GM23338 (cell line): ENCODE data around the gene DIDO1. TPM values are rescaled to one million over a fixed set of nuclear protein-coding genes. Genes with fewer than 3 reads are reported as not detected.

Experiments used
- ATAC-seq: fragments of 200-7000 bp; cut with Tn5 transposase; 3 replicates; pipeline ENCODE4 v1.9.1; 2020
- DNase-seq: peaks from one replicate; pipeline ENCODE4 v3.0.0-alpha.2; 2015; ENCODE audit warnings: low spot score
- H2AFZ ChIP-seq: fragments of 200-600 bp; sonication (generic); 2 replicates; pipeline ENCODE4 v1.8.0; 2016; ENCODE audit warnings: antibody characterized with exemption, mild to moderate bottlenecking, moderate library complexity
- H3F3A ChIP-seq: fragments of 200-600 bp; sonication (generic); replicated peaks from 2 replicates; pipeline ENCODE4 v1.8.0; 2017; ENCODE audit warnings: antibody characterized with exemption, mixed run types, low read depth
- H3K27ac ChIP-seq: fragments of 200-600 bp; sonication (generic); 2 replicates; pipeline ENCODE4 v1.6.1; 2016; ENCODE audit warnings: low read depth
- H3K27me3 ChIP-seq: fragments of 200-600 bp; sonication (generic); 2 replicates; pipeline ENCODE4 v1.8.0; 2016; ENCODE audit warnings: mild to moderate bottlenecking, mixed run types, moderate library complexity; ENCODE audit not compliant: insufficient read depth
- H3K36me3 ChIP-seq: fragments of 200-600 bp; sonication (generic); 2 replicates; pipeline ENCODE4 v1.8.0; 2016; ENCODE audit warnings: mild to moderate bottlenecking; ENCODE audit not compliant: insufficient read depth
- H3K4me1 ChIP-seq: fragments of 200-600 bp; sonication (generic); 2 replicates; pipeline ENCODE4 v1.8.0; 2016; ENCODE audit warnings: mild to moderate bottlenecking, moderate library complexity; ENCODE audit not compliant: insufficient read depth
- H3K4me2 ChIP-seq: fragments of 200-600 bp; sonication (generic); 2 replicates; pipeline ENCODE4 v1.7.1; 2017; ENCODE audit warnings: mixed run types
- H3K4me3 ChIP-seq: fragments of 200-600 bp; sonication (generic); 2 replicates; pipeline ENCODE4 v1.6.1; 2016; ENCODE audit warnings: mixed run types
- H3K79me2 ChIP-seq: fragments of 200-600 bp; sonication (generic); replicated peaks from 2 replicates; pipeline ENCODE4 v1.8.0; 2017; ENCODE audit warnings: mild to moderate bottlenecking; ENCODE audit not compliant: insufficient read depth
- H3K9me2 ChIP-seq: fragments of 200-600 bp; sonication (generic); 2 replicates; pipeline ENCODE4 v1.8.0; 2017; ENCODE audit not compliant: insufficient read depth
- H4K20me1 ChIP-seq: fragments of 200-600 bp; sonication (generic); replicated peaks from 2 replicates; pipeline ENCODE4 v1.8.0; 2017; ENCODE audit warnings: mild to moderate bottlenecking; ENCODE audit not compliant: insufficient read depth
- H3K27ac Mint-ChIP-seq: 2 replicates; pipeline ENCODE4 v1.8.0; 2020; ENCODE audit warnings: inconsistent platforms, mild to moderate bottlenecking, moderate library complexity, mixed read lengths
- H3K27me3 Mint-ChIP-seq: 3 replicates; pipeline ENCODE4 v1.8.0; 2022; ENCODE audit warnings: low read depth, mild to moderate bottlenecking, moderate library complexity, mixed read lengths, inconsistent platforms; ENCODE audit not compliant: insufficient read depth, poor library complexity
- H3K36me3 Mint-ChIP-seq: 3 replicates; pipeline ENCODE4 v1.8.0; 2021; ENCODE audit warnings: low read depth, mild to moderate bottlenecking, inconsistent platforms, moderate library complexity, mixed read lengths
- H3K4me1 Mint-ChIP-seq: 3 replicates; pipeline ENCODE4 v1.8.0; 2020; ENCODE audit warnings: mild to moderate bottlenecking, inconsistent platforms, mixed read lengths
- H3K4me3 Mint-ChIP-seq: 3 replicates; pipeline ENCODE4 v1.8.0; 2021; ENCODE audit warnings: moderate library complexity, mild to moderate bottlenecking, inconsistent platforms, mixed read lengths
- H3K9me3 Mint-ChIP-seq: 3 replicates; pipeline ENCODE4 v1.8.0; 2020; ENCODE audit warnings: moderate library complexity, mild to moderate bottlenecking, inconsistent platforms, mixed read lengths
- CREB1 ChIP-seq: fragments of 250-450 bp; sonication (Bioruptor Pico); IDR thresholded peaks from 2 replicates; pipeline ENCODE4 v1.5.0; 2020; ENCODE audit warnings: low read depth, mild to moderate bottlenecking, moderate library complexity
- EZH2 ChIP-seq: fragments of 200-600 bp; sonication (generic); IDR thresholded peaks from one replicate; pipeline ENCODE4 v1.8.0; 2017; ENCODE audit warnings: antibody characterized with exemption, mild to moderate bottlenecking, low read depth; ENCODE audit not compliant: unreplicated experiment
- NANOG ChIP-seq: IDR thresholded peaks from 2 replicates; pipeline ENCODE4 v1.6.1; 2016; ENCODE audit warnings: antibody characterized with exemption, borderline replicate concordance
- STAT1 ChIP-seq: IDR thresholded peaks from one replicate; pipeline ENCODE4 v1.6.1; 2016; ENCODE audit warnings: antibody characterized with exemption; ENCODE audit not compliant: unreplicated experiment
- ZNF114 ChIP-seq: fragments of 250-450 bp; sonication (Bioruptor Pico); IDR thresholded peaks from 2 replicates; pipeline ENCODE4 v1.5.0; 2020; ENCODE audit warnings: mild to moderate bottlenecking, moderate library complexity
- polyA plus RNA-seq: library from polyadenylated mRNA; unstranded; fragments of >200 nt; fragmentation: Nextera tagmentation; extraction: Ambion mirVana; gene quantifications from 2 replicates; pipeline ENCODE4 v1.2.1, GENCODE V29; 2016
- total RNA-seq: library from RNA; depleted of rRNA; stranded (reverse); fragments of >200 nt; shearing (Covaris generic); gene quantifications from 2 replicates; pipeline ENCODE4 v1.2.3, GENCODE V29; 2014
- TF ChIP-seq, protein P1 (sequence below): IDR thresholded peaks from one replicate; pipeline ENCODE4 v1.6.1; 2018; ENCODE audit warnings: antibody characterized with exemption; ENCODE audit not compliant: unreplicated experiment
- TF ChIP-seq, protein P2 (sequence below): fragments of 250-450 bp; sonication (Bioruptor Pico); IDR thresholded peaks from 2 replicates; pipeline ENCODE4 v1.5.0; 2020; ENCODE audit warnings: mild to moderate bottlenecking, moderate library complexity
- TF ChIP-seq, protein P3 (sequence below), 2 experiments: fragments of 200-600 bp in 1 of 2; sonication (generic) in 1 of 2; conservative IDR thresholded peaks; 2 replicates each; pipeline versions ENCODE4 v1.5.1 to v1.6.1; 2016 to 2017; ENCODE audit warnings: antibody characterized with exemption in 2 of 2, low read depth in 2 of 2, mild to moderate bottlenecking in 2 of 2, moderate library complexity in 1 of 2

Gene DIDO1
- total and polyA plus RNA-seq, 2 experiments from 2014 or later = 72.4 to 162 TPM

DNA sequence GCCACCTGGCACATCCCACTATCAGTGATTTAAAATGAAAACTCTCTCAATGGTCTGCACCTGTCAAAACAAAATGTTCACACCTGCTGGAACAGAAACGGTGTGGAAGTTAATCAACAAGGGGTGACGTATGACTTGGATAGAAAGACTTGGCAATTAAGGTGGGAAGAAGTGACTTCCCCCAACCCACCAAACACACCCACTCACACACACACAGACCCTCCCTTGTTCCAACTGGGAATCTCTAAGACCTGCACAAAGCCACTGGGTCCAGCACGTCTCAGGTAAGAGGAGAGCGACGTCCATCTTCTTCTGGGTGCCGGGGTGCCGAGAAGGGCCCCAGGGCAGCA lies 39.6 kb downstream of the DIDO1 start:
- H4K20me1 ChIP-seq = peaks cover 15% of the 10 kb centered on the region
- no peak for TF ChIP-seq NANOG
- TF ChIP-seq ZNF114 (CRISPR knock-in tag) = no peak
- H2AFZ ChIP-seq = no peak overlapping the region
- Mint-ChIP-seq H3K36me3 (peaks cover 62% of the 10 kb centered on the region), H3K27me3 (peaks cover 17% of the 10 kb centered on the region), H3K4me3 (no peak overlapping the region), H3K27ac (0 out of 2 replicates have a peak overlapping the region, but pooled peaks have one; percentile 3), H3K4me1 (peaks cover 38% of the 10 kb centered on the region), H3K9me3 (no peaks in the 10 kb centered on the region)
- H3K4me3 ChIP-seq = no peak overlapping the region
- H3F3A ChIP-seq = peaks cover 70% of the 10 kb centered on the region; the same call in 1 of the 2 replicates
- no peaks in the 10 kb centered on the region for H3K9me2 ChIP-seq
- peaks cover 49% of the 10 kb centered on the region for H3K36me3 ChIP-seq
- no peaks in the 10 kb centered on the region for H3K79me2 ChIP-seq
- ATAC-seq (no peak), DNase-seq (no peak)
- no peak overlapping the region for H3K4me2 ChIP-seq
- H3K27me3 ChIP-seq = no peaks in the 10 kb centered on the region
- peak overlapping the region; percentile 69 for H3K27ac ChIP-seq
- peaks cover 18% of the 10 kb centered on the region for H3K4me1 ChIP-seq

DNA sequence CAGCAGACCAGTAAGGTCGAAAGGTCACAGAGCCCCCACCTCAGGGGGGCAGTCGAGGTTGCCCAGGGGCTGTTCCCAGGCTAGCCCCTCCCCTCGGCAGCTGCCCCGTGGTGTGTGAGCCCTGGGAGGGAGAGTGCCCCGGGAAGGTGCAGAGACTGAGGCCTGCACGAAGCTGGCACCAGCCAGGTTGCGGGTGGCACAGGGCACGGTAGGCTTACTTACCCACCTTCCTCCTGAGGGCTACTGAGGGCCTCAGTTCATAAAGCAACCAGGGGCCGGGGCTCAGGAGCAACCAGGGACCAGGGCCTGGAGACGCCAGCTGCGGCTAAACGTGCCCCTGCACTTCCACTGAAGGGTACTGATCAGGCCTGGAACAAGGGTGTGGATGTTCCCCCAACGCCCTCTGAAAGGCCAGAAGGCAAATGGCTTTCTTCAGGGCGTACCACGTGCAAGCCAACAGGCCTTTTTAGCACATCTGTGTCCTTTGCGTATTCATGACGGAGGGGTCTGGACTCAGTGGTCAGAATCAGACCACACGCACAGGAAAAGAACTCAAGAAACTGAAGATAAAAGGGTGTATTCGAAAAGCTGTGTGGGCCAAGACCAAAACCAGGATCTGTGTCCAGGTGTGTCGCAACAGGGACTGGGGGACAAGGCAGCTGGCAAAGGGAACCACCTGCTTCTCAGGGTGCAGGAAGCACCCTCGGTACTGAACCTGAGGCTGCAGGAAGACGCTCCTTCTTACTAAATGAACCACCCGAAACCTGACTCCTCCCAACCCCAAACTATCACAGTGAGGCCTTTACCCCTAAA lies 40.2 kb downstream of the DIDO1 start:
- H3K27me3 Mint-ChIP-seq = peaks cover 17% of the 10 kb centered on the region
- H3K4me3 Mint-ChIP-seq = no peak overlapping the region; the same call in 2 of the 3 replicates
- Histone ChIP-seq H3K4me1 (peaks cover 18% of the 10 kb centered on the region), H3K79me2 (no peaks in the 10 kb centered on the region), H3K36me3 (peaks cover 44% of the 10 kb centered on the region), H3K4me2 (no peak overlapping the region), H3K27ac (peak overlapping the region; percentile 69; the same call in 1 of the 2 replicates), H3K9me2 (no peaks in the 10 kb centered on the region), H4K20me1 (peaks cover 10% of the 10 kb centered on the region), H2AFZ (no peak overlapping the region), H3K4me3 (no peak overlapping the region), H3F3A (peaks cover 66% of the 10 kb centered on the region; the same call in 1 of the 2 replicates), H3K27me3 (no peaks in the 10 kb centered on the region)
- no peaks in the 10 kb centered on the region; the same call in 2 of the 3 replicates for H3K9me3 Mint-ChIP-seq
- DNase-seq (no peak), ATAC-seq (peak; percentile 10)
- peaks cover 61% of the 10 kb centered on the region for H3K36me3 Mint-ChIP-seq
- peaks cover 42% of the 10 kb centered on the region for H3K4me1 Mint-ChIP-seq
- H3K27ac Mint-ChIP-seq = 0 out of 2 replicates have a peak overlapping the region, but pooled peaks have one; percentile 3
- TF ChIP-seq NANOG (no peak), EZH2 (no peak), STAT1 (no peak), CREB1 (no peak), ZNF114 (CRISPR knock-in tag) (no peak)
- TF ChIP-seq, protein P1, sequence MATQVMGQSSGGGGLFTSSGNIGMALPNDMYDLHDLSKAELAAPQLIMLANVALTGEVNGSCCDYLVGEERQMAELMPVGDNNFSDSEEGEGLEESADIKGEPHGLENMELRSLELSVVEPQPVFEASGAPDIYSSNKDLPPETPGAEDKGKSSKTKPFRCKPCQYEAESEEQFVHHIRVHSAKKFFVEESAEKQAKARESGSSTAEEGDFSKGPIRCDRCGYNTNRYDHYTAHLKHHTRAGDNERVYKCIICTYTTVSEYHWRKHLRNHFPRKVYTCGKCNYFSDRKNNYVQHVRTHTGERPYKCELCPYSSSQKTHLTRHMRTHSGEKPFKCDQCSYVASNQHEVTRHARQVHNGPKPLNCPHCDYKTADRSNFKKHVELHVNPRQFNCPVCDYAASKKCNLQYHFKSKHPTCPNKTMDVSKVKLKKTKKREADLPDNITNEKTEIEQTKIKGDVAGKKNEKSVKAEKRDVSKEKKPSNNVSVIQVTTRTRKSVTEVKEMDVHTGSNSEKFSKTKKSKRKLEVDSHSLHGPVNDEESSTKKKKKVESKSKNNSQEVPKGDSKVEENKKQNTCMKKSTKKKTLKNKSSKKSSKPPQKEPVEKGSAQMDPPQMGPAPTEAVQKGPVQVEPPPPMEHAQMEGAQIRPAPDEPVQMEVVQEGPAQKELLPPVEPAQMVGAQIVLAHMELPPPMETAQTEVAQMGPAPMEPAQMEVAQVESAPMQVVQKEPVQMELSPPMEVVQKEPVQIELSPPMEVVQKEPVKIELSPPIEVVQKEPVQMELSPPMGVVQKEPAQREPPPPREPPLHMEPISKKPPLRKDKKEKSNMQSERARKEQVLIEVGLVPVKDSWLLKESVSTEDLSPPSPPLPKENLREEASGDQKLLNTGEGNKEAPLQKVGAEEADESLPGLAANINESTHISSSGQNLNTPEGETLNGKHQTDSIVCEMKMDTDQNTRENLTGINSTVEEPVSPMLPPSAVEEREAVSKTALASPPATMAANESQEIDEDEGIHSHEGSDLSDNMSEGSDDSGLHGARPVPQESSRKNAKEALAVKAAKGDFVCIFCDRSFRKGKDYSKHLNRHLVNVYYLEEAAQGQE = no peak
- TF ChIP-seq, protein P2, sequence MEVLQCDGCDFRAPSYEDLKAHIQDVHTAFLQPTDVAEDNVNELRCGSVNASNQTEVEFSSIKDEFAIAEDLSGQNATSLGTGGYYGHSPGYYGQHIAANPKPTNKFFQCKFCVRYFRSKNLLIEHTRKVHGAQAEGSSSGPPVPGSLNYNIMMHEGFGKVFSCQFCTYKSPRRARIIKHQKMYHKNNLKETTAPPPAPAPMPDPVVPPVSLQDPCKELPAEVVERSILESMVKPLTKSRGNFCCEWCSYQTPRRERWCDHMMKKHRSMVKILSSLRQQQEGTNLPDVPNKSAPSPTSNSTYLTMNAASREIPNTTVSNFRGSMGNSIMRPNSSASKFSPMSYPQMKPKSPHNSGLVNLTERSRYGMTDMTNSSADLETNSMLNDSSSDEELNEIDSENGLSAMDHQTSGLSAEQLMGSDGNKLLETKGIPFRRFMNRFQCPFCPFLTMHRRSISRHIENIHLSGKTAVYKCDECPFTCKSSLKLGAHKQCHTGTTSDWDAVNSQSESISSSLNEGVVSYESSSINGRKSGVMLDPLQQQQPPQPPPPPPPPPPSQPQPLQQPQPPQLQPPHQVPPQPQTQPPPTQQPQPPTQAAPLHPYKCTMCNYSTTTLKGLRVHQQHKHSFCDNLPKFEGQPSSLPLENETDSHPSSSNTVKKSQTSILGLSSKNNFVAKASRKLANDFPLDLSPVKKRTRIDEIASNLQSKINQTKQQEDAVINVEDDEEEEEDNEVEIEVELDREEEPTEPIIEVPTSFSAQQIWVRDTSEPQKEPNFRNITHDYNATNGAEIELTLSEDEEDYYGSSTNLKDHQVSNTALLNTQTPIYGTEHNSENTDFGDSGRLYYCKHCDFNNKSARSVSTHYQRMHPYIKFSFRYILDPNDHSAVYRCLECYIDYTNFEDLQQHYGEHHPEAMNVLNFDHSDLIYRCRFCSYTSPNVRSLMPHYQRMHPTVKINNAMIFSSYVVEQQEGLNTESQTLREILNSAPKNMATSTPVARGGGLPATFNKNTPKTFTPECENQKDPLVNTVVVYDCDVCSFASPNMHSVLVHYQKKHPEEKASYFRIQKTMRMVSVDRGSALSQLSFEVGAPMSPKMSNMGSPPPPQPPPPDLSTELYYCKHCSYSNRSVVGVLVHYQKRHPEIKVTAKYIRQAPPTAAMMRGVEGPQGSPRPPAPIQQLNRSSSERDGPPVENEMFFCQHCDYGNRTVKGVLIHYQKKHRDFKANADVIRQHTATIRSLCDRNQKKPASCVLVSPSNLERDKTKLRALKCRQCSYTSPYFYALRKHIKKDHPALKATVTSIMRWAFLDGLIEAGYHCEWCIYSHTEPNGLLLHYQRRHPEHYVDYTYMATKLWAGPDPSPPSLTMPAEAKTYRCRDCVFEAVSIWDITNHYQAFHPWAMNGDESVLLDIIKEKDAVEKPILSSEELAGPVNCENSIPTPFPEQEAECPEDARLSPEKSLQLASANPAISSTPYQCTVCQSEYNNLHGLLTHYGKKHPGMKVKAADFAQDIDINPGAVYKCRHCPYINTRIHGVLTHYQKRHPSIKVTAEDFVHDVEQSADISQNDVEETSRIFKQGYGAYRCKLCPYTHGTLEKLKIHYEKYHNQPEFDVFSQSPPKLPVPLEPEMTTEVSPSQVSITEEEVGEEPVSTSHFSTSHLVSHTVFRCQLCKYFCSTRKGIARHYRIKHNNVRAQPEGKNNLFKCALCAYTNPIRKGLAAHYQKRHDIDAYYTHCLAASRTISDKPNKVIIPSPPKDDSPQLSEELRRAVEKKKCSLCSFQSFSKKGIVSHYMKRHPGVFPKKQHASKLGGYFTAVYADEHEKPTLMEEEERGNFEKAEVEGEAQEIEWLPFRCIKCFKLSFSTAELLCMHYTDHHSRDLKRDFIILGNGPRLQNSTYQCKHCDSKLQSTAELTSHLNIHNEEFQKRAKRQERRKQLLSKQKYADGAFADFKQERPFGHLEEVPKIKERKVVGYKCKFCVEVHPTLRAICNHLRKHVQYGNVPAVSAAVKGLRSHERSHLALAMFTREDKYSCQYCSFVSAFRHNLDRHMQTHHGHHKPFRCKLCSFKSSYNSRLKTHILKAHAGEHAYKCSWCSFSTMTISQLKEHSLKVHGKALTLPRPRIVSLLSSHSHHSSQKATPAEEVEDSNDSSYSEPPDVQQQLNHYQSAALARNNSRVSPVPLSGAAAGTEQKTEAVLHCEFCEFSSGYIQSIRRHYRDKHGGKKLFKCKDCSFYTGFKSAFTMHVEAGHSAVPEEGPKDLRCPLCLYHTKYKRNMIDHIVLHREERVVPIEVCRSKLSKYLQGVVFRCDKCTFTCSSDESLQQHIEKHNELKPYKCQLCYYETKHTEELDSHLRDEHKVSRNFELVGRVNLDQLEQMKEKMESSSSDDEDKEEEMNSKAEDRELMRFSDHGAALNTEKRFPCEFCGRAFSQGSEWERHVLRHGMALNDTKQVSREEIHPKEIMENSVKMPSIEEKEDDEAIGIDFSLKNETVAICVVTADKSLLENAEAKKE (CRISPR knock-in tag) = no peak
- TF ChIP-seq, protein P3, sequence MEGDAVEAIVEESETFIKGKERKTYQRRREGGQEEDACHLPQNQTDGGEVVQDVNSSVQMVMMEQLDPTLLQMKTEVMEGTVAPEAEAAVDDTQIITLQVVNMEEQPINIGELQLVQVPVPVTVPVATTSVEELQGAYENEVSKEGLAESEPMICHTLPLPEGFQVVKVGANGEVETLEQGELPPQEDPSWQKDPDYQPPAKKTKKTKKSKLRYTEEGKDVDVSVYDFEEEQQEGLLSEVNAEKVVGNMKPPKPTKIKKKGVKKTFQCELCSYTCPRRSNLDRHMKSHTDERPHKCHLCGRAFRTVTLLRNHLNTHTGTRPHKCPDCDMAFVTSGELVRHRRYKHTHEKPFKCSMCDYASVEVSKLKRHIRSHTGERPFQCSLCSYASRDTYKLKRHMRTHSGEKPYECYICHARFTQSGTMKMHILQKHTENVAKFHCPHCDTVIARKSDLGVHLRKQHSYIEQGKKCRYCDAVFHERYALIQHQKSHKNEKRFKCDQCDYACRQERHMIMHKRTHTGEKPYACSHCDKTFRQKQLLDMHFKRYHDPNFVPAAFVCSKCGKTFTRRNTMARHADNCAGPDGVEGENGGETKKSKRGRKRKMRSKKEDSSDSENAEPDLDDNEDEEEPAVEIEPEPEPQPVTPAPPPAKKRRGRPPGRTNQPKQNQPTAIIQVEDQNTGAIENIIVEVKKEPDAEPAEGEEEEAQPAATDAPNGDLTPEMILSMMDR (conservative IDR thresholded peaks at IDR 0.05; ENCODE audit: low read depth in 2 of 2) = no peak
